Dermis microvascular lymphatic vessel endothelial cell (primary cell): Measurements from ENCODE around the gene SEC61B. TPM values are rescaled to one million over a fixed set of nuclear protein-coding genes. Genes with fewer than 3 reads are reported as not detected.
"Not testable (repeated sequence)": the region's sequence is repeated elsewhere in the genome, so short reads cannot be mapped to it uniquely, and the experiment has no call there.

ENCODE experiments used
- DNase-seq, 2 donors: peaks; one replicate each; pipeline versions ENCODE4 v3.0.0 to v3.0.0-alpha.2; 2010; ENCODE audit warnings: low read depth in 2 of 2
- total RNA-seq: library from RNA; depleted of rRNA; stranded (reverse); fragments of >200 nt; gene quantifications from 2 replicates; pipeline ENCODE4 v1.2.1, GENCODE V29; 2014

SEC61B gene
- total RNA-seq, 1 donor from 2014 or later: 87.7 TPM

DNA sequence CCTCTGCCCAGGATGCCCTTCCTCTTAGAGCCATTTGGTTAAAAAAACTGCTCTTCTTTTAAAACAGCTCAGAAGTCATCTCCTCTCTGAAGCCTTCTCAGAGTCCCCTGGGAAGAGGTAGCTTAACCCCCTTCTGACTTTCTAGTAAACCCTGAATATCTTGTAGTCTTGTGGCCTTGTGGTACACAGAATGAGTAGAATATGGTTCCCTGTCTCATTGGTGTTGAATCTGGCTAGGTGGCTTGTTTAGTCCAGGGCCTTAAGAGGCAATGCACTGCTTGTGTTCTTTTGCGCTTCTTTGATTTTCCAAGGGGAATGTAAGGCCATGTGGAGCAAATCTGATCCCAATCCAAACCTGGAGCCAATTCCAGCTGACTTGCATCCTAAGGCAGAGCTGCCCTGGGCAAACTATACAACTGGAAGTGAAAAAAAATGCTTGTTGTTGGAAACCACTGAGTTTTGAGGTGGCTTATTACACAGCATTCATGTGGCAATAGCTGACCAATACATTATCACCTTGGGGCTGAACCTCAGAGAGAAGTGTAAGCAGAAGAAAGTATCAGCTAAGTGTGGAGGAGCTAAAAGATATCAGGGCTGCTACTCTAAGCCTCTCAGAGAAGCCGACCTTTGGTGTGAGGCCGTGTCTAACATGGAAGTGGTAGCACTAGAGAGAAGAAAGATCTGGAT, 31.3 kb upstream of the SEC61B start:
- DNase-seq: no peak

- no peak for DNase-seq
Measured at GRCh38 chr9:99192786-99193465, 29.2 kb upstream of the SEC61B start.

- no peak for DNase-seq
Measured at GRCh38 chr9:99193466-99193821, 28.6 kb upstream of the SEC61B start.

- DNase-seq: not testable (repeated sequence)
Measured at GRCh38 chr9:99196484-99196883, 25.6 kb upstream of the SEC61B start.

DNA sequence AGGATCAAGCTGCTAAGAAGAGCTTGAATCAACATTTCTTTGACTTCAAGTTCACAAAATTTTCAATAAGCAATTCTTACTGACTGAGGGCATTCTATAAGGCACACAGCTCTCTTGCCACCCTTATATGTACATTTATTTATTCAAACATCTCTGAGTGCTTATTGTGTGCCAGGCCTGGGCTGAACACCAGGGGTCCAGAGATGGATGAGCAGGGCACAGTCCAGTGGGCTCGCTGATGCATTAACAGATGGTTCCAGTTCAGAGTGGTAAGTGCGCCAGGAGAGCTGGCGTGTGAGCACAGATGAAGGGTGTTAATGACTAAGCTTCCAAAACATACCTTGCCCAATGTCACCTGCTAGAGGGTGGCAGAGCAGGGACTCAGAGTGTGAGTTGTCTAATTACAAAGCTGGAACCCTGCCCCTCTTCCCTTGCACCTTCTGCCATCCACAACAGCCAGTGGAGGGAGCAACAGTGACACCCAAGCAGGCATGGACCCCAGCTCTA, 24.9 kb upstream of the SEC61B start:
- no peak for DNase-seq

DNA sequence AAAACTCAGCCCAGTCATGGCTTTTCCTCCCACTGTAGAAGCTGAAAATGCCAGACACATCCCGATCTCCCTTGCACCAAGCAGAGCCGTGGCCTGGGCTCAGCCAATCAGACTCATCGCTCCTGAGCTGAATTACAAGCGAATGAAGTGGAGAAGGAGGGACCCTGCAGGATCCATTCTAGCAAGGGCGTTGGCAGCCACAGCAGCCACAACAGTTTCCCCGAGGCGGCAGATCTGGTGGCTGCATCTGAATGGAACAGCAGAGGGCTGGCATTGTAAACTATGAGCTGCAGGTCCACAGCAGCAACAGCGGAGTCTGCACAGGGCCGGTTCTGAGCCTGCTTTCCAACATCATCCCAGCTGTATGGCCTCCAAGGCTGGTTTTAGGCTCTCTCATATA, 24.1 kb upstream of the SEC61B start:
- DNase-seq: no peak

- DNase-seq: no peak
Measured at GRCh38 chr9:99199938-99200539, 22.0 kb upstream of the SEC61B start.

GRCh38 chr9:99201603-99202002, 20.5 kb upstream of the SEC61B start:
- no peak for DNase-seq

DNA sequence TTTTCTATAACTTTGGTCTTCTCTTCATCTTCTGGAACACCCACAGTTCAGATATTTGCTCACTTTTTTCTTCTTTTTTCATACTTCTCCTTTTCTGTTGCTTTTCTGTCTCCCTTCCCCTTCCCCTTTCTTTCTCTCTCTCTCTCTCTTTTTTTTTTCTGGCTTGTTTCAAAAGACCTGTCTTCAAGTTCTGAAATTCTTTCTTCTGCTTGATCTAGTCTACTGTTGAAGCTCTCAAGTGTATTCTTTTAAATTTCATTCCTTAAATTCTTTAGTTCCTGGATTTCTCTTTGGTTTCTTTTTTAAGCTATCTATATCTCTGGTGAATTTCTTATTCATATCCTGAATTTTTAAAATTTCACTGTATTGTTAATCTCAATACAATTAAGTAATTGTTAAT, 11.5 kb upstream of the SEC61B start:
- no peak for DNase-seq

DNA sequence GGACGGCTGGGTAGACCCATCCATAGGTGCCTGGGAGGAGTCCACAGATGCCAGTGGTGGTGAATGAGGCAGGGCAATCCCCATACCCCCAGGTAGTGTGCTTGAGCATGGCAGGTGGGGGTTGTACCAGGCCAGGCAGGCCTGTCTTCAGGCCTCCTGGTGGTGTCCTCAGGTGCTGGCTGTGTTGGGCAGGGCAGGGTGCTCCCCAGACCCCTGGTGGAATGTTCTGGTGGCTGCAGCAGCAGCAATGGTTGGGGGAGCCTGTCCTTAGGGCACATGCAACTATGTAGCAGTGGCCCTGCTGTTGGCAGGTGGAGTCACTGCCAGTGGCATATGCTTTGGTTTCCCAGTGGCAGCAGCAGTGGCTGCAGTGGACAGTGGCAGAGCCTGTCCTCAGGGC, 10.3 kb upstream of the SEC61B start:
- no peak for DNase-seq

DNA sequence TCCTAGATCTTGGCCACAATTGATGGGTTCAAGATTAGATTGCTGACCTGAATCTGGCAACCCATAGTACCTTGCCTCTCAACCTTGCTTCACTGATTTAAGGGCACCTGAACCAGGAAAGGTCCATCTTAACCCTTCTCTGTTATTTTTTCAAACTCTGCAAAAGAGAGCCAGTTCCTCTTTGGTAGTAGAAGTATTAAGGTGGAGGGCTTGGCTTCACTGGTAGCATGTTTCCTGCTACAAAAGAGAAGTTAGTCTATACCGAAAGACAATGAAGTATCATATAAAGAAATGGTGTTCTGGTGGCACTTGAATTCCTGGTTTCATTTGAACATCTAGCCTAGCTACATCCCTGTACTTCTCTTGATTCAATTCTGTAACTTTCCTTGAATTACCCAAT, 8.9 kb upstream of the SEC61B start:
- no peak for DNase-seq

- no peak for DNase-seq
Measured at GRCh38 chr9:99216073-99216472, 6.0 kb upstream of the SEC61B start.

DNA sequence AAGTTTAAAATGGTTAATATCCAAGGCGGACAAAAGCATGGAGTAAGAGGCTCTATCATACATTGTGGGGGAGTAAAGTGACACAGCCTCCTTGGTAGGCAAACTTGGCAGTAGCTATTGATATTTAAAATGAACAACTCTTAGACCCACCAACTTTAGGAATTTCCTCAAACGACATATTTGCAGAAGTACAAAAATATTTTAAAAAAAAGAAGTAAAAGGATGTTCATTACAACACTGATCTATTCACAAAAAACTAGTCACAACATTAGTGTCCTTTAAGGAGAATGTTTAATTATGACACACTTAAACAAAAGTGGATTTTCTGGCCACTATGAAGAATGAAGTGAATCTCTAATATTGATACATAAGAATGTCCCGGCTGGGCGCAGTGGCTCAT, 2.1 kb upstream of the SEC61B start:
- DNase-seq: no peak

DNA sequence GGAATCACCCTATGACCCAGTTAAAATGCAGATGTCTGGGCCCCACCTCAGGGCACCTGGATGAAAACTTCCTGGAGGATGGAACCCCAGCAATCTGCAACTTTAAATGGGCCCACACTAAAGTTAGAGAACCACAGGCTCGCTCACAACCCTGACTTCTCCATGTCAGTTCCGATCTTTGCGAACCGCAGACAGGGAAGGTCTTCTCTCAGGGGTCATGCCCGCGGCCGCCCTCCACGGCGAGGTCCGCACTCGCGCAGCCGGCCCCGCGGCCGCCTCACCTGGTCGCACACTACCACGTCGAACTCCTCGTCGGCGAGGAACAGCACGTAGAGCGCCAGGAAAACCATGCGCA, 839 bp upstream of the SEC61B start:
- DNase-seq: no peak

DNA sequence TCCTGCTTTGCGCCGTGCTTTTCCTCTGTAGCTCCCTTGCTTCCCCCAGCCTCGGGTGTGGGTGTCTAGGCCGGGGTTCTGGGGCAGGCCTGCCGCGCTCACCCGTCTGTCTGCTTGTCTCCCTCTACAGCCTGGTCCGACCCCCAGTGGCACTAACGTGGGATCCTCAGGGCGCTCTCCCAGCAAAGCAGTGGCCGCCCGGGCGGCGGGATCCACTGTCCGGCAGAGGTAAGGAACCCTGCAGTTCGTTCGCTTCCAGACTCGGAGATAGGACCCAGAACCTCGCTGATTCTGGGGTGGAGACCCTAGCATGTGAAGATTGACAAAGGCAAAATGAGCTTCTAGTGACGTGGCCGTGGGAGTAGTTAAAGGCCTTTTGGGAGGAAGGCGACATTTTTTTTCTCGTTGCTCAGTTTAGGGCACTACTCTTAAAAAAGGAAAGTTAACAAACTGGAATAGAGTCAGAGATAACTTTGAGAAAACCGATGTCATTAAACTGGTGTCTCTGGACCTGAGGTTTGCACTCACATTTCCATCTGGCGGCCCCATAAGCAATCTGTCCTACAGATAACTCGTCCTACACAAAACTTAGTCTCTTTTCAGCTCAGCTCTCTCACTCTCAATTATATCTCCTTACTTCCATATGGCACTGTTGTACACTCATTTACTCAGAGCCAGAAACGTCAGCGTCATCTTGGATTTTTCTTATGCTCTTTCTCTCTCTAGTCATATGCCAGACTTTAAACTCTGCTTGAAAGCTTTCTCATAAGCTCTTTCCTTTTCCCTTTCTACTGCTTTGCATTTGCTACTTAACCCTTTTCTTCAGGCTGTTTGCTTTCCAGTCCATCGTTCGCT, 561 bp downstream of the SEC61B start:
- peak; percentile 23 to 64 for DNase-seq

- no peak for DNase-seq
Measured at GRCh38 chr9:99224445-99224844, 2.4 kb downstream of the SEC61B start.

GRCh38 chr9:99226054-99226453, 4.0 kb downstream of the SEC61B start:
- peak; percentile 68 to 77 for DNase-seq

DNA sequence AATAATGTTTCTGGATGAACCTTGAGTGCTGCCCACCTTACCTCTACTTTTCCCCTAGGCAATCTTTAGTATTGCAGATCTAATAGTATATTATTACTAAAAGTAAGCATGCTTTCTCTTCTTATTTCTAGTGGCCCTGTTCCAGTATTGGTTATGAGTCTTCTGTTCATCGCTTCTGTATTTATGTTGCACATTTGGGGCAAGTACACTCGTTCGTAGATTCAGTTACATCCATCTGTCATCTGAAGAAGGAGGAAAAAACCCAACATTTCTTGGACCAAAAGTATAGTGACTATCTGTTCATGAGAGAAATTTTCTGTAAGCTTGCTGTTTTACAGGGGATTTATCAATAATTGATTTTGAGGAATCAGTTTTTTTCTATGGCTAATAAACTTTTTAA, 8.1 kb downstream of the SEC61B start:
- DNase-seq: no peak

DNA sequence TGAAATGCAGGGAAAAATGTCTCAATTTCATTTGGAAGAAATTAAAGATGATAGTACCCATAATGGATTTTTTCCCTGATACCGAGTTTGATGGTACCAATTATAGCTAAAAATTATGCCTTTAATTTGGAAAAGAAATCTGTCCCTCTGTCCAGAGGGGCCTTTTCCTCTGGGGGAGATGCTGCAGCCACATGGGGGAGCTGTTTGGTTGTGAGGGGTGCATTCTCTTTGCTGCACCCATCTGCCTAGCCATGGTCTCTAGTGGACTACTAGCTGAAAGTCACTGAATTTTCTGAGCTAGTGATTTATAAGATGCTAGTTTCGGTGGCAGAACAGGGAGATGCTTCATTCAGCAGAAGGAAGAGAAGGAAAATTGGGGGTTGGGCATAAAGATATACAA, 9.6 kb downstream of the SEC61B start:
- DNase-seq: peak in 1 of 2 donors; percentile 21

DNA sequence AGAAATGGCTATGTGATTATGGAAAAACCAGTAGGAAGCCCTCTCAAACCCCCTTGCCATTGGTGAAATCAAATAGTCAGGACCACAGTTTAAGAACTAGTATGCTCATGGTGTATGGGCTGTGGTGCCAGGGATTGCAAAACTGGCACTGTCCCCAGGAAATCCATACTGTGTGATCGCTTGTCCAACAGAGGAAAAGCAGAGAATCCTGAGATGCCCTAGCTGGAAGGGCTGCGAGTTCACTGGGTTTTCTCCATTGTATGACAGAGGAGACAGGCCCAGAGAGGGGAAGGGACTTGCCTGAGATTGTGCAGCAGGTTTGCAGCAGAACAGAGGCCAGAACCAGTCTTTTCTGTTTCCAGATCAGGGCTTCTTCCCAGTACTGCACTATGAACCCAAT, 12.5 kb downstream of the SEC61B start:
- DNase-seq: no peak

DNA sequence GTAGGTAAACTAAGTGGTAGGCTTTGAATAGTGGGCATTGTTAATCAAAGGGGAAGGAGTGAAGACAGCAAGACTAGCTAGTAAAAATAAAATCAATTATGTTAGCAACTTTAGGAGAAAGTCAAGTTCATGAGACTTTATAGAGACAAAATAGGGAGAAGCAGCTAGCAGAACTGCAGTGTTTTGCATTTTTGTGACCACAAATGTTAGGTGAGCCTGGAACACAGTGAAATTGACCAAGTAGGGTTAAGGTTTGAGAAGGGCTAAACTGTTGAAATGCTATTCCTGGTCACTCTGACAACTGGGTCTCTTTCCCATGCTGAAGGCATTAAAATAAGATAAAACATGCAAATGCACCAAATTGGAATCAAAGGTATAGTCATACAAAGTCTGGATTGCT, 13.0 kb downstream of the SEC61B start:
- DNase-seq: no peak
